ENCODE data around the gene TSN.

GRCh38 chr2:121783180-121783579, 27.7 kb downstream of the TSN start:
- no peak for TF ChIP-seq CTCF (IDR thresholded peaks at IDR 0.05; ENCODE audit: low read depth, low read length, poor library complexity, severe bottlenecking)
- no peak for TF ChIP-seq EZH2phosphoT487 (IDR thresholded peaks at IDR 0.05; ENCODE audit: borderline replicate concordance, low read length)

Data from DOHH2 (cell line).